Posterior vena cava (tissue), 2 donors: Measurements from ENCODE around the gene METTL6. TPM values are rescaled to one million over a fixed set of nuclear protein-coding genes. Genes with fewer than 3 reads are reported as not detected.
"Not testable (repeated sequence)": the region's sequence is repeated elsewhere in the genome, so short reads cannot be mapped to it uniquely, and the experiment has no call there.

Experiments used
- DNase-seq: peaks from one replicate; pipeline ENCODE4 v3.0.0-alpha.2; 2020; ENCODE audit warnings: low spot score
- intact Hi-C, 2 donors: fragments of 100-400 bp; cut with DNase I; formaldehyde crosslinking; loops; one replicate each; pipeline versions ENCODE4 v1.14.1 to v1.14.2; 2022 to 2023
- total RNA-seq, 2 donors: library from RNA; stranded (reverse); fragmentation: NEBNext Ultra II Directional; extraction: Animal tissue kit (Norgen Biotek cat#: 25700); gene quantifications; one replicate each; pipeline ENCODE4 v1.2.1, GENCODE V29; 2021
- donor health status: DM: yes; HTN: yes; CAD: no.
- donor health status: DM: yes; HTN: yes; CAD: no.

The METTL6 gene
- total RNA-seq, 2 donors from 2014 or later: 10.6 to 11.1 TPM

DNA sequence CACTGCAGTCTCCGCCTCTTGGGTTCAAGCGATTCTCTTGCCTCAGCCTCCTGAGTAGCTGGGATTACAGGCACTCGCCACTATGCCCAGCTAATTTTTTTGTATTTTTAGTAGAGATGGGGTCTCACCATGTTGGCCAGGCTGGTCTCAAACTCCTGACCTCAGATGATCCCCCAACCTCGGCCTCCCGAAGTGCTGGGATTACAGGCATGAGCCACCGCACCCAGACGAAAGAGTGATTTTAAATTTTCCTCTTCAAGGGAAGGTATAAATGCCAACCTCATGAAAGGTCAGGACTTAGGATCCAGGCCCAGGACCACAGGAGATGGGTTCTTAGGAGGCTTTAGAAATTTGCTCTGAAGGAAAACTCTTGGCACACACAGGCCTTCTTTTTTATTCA lies 16.4 kb downstream of the METTL6 start:
- intact Hi-C loops, DNase-seq: not testable (repeated sequence)

DNA sequence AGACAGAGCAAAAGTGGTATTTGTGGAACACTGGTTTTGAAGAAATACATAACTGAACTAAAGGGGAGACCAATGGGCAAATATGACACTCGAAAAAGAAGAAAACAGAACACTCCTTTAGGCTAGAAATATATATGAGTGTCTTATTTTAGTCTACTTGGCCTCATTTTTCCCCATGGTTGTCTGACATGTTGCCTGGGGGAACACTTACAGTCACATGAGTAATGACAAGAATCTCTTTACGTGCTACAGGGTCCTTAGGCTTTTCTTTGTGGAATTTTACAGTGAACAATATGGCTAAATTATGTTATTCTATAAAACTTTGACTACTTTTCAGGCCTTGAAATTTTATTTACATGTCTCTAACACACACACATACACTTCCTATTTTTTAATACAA lies 17.6 kb downstream of the METTL6 start:
- intact Hi-C loops: loop anchor here in 1 of 2 donors (10.0 kb wide), 1 partner anchor 205 kb away; the partner anchor contains the start of gene CAPN7
- no peak for DNase-seq

DNA sequence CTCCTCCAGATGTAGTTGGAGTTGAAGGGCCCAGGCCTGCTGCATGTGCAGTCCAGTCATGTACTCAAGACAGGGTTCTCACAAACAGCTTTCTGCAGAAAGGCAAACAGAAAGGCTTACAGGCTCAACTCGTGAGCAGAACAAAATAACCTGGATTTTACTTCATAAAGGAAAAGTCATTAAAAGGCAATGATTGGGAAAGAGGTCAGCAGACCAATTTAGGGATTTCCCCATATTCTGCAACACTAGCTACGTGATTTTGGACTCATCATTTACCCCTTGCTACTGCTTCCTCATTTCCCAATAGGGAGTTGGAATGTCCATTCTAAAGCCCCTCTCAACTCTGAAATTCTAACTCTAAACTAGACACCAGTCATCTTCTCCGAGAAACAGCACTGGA lies 18.1 kb downstream of the METTL6 start:
- DNase-seq: no peak
- intact Hi-C loops: loop anchor here in 1 of 2 donors (10.0 kb wide), 1 partner anchor 204 kb away; the partner anchor contains the start of gene CAPN7

DNA sequence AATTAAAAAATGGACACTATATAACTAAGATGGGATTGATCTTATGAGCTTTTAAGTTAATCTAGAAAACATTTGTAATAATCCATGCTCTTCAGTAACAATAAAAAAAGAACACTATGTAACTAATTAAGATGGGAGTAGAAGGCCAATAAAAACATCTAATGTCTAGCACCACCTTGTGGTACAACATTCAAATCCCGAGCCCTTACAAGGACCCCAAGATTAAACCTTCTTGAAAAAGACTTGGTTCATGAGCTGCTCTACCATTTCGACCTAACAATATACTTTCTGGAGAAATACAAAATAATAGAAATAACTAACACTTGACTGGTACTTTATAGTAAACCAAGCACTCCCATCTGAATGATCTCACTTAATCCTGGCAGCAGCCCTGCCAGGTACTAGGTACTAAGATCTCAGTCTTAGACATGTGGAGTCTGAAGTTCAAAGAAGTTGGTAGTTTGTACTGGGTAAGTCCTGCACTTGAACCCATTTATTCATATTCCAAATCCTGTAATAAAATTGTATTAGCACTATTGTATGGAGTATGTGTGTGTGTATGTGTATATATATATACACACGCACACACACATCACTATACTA lies 21.8 kb downstream of the METTL6 start:
- intact Hi-C loops: loop anchor here in 1 of 2 donors (10.0 kb wide), 1 partner anchor 201 kb away; the partner anchor contains the start of gene CAPN7
- no peak for DNase-seq

DNA sequence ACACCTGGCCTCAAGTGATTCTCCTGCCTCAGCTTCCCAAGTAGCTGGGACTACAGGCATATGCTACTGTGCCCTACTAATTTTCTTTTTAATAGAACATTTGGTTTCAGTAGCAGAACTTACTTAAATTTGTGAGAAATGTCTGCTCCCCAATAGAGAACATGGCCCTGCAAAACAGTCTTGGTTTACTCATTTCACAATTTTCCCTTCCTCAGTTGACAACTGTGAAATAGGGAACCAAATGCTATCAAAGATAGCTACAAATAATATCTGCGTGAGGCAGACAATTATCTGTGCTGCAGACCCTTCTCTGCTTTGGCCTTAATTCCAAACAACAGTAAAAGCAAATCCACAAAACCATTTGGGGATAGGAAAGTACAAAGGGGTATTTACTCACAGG lies 22.6 kb downstream of the METTL6 start:
- no peak for DNase-seq
- intact Hi-C loops: loop anchor here (5.0 to 10.0 kb wide), 2 partner anchors 137 to 200 kb away; partner anchors contain the start of gene CAPN7 (in 1 of the 2)

DNA sequence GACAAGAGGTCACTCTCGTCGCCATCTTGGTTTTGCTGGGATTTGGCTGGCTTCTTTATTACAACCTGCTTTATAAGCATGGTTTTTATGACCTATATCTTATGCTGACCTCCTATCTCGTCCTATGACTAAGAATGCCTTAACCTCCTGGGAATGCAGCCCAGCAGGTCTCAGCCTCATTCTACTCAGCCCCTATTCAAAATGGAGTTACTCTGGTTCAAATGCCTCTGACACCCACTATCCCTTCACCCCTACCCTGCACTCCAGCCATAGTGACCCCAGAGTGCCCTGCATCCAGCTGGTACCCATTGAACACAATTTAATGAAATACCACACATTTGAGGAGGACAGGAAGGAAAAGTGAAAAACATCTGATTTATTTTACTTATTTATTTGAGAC lies 23.4 kb downstream of the METTL6 start:
- intact Hi-C loops: loop anchor here (5.0 to 10.0 kb wide), 2 partner anchors 137 to 199 kb away; partner anchors contain the start of gene CAPN7 (in 1 of the 2)
- DNase-seq: no peak

DNA sequence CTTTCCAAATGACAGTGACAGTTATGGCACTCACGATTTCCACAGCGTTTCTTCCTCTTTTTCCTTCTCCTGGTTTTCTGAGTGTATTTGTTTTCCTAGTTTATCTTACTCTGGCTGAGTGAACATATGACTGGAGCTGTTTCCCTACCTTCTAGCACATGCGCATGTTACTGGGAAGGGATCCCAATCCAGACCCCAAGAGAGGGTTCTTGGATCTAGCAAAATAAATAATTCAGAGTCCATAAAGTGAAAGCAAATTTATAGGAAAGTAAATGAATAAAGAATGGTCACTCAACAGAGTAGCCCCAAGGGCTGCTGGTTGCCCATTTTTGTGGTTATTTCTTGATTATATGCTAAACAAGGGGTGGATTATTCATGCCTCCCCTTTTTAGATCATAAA lies 23.8 kb downstream of the METTL6 start:
- no peak for DNase-seq
- intact Hi-C loops: loop anchor here (5.0 to 10.0 kb wide), 2 partner anchors 136 to 199 kb away; partner anchors contain the start of gene CAPN7 (in 1 of the 2)

DNA sequence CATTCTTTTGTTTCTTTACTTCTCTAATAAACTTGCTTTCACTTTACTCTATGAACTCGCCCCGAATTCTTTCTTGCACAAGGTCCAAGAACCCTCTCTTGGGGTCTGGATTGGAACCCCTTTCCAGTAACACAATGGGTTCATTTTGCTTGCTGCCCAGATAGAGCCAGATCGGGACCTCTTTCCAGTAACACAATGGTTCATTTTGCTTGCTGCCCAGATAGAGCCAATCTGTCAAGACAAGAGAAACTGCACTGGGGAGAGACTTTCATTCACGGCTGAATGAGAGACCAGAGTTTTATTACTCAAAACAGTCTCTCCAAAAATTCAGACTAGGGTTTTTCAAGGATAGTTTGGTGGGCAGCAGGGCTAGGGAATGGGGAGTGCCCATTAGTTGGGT lies 25.4 kb downstream of the METTL6 start:
- intact Hi-C loops: loop anchor here (5.0 to 10.0 kb wide), 2 partner anchors 135 to 197 kb away; partner anchors contain the start of gene CAPN7 (in 1 of the 2)

DNA sequence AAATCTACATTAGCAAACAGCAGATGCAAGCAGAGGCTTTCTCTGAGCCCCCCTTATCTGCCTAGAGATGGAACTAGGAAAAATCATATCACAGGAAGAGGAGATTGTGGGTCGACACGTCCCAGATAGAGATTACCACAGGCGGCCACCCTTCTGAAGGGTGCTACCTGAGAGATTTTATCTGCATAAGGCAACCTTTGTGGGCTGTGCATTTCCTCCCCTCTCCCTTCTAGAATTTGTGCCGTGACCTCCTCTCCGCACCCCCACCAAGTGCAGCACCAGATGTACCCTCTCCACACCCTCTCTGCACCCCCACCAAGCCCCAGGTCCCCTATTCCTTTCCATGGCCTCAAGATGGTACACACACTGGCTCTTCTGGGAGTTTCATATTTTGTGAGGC lies 27.4 kb downstream of the METTL6 start:
- intact Hi-C loops: loop anchor here (5.0 to 10.0 kb wide), 2 partner anchors 133 to 195 kb away; partner anchors contain the start of gene CAPN7 (in 1 of the 2)
- no peak for DNase-seq

More for the DNA sequence above, 25.4 kb downstream of the METTL6 start:
- no peak for DNase-seq

DNA sequence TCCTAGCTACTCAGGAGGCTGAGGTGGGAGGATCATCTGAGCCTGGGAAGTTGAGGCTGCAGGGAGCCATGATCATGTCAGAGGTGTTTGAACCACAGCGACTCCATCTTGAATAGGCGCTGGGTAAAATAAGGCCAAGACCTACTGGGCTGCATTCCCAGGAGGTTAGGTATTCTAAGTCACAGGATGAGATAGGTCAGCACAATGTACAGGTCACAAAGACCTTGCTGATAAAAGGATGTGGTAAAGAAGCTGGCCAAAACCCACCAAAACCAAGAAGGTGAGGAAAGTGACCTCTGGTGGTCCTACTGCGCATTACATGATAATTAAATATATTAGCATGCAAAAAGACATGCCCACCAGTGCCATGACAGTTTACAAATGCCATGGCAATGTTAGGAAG lies 28.6 kb downstream of the METTL6 start:
- DNase-seq, intact Hi-C loops: not testable (repeated sequence)

DNA sequence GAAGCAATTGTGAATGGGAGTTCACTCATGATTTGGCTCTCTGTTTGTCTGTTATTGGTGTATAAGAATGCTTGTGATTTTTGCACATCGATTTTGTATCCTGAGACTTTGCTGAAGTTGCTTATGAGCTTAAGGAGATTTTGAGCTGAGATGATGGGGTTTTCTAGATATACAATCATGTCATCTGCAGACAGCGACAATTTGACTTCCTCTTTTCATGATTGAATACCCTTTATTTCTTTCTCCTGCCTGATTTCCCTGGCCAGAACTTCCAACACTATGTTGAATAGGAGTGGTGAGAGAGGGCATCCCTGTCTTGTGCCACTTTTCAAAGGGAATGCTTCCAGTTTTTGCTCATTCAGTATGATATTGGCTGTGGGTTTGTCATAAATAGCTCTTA lies 34.1 kb downstream of the METTL6 start:
- DNase-seq, intact Hi-C loops: not testable (repeated sequence)

DNA sequence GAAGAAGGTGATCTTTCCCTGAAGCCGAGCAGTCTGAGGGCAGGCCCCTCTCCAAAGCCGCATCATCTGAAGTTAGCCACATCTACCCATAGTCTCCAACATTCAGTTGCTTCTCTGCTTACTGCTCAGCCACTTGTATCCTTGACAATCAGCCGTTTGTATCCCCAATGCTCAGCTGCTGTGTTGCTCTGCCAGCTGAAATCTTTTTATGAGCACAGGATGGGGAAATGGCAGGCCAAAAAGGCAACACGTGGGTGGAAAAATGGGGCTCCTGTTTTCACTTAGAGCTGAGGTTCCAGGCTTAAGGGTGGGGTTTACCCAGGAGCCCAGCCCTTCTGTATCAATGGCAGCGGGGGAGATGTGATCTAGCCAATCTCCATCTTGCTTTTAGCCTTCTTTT lies 36.3 kb downstream of the METTL6 start:
- intact Hi-C loops: no loop called here

DNA sequence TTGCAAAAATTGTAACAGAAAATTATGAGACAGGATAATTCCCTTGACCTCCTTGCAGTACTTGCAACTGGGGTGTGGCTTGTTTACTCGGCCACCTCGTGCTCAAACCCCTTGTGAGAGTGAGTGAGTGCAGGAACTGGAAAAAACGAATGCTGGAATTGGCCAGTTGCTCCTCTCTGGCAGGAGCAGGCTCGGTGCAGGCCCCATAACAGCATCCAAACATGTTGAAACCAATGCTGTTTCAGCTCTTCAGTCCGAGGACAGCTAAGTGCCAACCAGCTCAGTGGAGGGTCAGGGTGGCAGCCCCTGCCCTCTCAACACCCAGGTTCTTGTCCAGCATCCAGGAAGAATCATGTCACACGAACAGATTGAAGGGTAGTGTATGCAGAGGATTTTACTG lies 36.9 kb downstream of the METTL6 start:
- DNase-seq: no peak
- intact Hi-C loops: no loop called here

More for the DNA sequence above, 36.3 kb downstream of the METTL6 start:
- no peak for DNase-seq

DNA sequence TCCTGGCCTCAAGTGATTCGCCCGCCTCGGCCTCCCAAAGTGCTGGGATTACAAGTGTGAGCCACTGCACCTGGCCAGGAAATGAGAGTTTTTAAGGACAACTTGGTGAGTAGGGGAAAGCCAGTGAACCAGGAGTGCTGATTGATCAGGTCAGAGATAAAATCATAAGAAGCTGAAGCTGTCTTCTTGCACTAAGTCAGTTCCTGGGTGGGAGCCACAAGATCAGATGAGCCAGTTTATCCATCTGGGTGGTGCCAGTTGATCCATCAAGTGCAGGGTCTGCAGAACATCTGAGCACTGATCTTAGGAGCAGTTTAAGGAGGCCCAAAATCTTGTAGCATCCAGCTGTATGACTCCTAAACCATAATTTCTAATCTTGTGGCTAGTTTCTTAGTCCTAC lies 39.0 kb downstream of the METTL6 start:
- intact Hi-C loops, DNase-seq: not testable (repeated sequence)

DNA sequence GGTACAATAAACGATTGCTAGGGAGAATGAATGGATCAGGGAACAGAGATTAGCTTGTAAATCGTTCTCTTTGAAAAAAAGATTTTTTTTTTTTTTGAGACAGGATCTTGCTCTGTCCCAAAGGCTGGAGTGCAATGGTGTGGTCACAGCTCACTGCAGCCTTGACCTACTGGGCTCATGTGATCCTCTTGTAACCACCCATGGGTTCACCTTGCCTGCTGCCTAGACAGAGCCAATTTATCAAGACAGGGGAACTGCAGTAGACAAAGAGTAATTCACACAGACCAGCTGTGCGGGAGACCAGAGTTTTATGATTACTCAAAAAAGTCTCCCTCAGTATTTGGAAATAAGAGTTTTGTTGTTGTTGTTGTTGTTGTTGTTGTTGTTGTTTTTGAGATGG lies 39.6 kb downstream of the METTL6 start:
- no peak for DNase-seq
- intact Hi-C loops: no loop called here

DNA sequence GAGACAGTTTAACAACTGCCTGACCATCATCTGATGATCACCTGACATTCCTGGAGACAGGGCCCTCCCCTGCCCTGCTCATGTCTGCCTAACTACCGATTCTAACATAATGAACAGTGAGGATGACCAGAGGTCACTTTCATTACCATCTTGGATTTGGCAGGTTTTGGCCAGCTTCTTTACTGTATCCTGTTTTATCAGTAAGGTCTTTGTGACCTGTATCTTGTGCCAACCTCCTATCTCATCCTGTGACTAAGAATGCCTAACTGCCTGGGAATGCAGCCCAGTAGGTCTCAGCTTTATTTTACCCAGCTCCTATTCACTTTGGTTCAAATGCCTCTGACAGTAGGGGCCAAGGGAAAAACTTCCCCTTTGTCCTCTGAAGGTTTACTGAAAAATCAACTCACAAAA lies 40.2 kb downstream of the METTL6 start:
- intact Hi-C loops: no loop called here
- DNase-seq: no peak

DNA sequence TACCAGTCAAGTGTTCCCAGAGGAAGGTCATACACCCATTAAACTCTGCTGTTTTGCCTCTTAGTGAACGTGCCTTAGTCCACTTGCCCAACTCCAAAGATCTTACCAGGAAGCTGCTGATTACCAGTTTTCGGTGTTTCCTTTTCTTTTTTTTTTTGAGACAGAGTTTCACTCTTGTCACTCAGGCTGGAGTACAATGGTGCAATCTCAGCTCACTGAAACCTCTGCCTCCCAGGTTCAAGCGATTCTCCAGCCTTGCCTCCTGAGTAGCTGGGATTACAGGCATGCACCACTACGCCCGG lies 40.7 kb downstream of the METTL6 start:
- DNase-seq, intact Hi-C loops: not testable (repeated sequence)

DNA sequence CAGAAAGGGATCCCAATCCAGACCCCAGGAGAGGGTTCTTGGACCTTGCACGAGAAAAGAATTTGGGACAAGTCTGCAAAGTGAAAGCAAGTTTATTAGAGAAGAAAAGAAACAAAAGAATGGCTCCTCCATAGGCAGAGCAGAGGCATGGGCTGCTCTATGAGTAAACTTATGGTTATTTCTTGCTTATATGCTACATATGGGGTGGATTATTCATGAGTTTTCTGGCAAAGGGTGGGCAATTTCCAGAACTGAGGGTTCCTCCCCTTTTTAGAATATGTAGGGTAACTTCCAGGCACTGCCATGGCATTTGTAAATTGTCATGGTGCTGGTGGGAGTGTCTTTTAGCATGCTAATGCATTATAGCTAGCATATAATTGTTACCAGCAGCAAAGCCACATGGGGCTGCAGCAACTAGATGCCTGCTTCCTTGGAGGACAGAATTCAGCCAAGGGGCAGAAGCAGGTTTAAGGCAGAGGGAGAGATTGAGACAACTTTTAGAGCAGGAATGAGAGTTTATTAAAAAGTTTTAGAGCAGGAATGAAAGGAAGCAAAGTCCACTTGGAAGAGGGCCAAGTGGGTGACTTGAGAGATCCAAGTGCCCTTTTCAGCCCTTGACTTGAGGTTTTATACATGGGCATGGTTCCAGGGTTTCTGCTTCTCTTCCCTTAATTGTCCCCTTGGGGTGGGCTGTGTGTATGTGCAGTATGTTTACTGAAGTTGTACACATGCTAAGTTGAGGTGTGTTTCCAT lies 41.3 kb downstream of the METTL6 start:
- intact Hi-C loops: no loop called here
- no peak for DNase-seq

DNA sequence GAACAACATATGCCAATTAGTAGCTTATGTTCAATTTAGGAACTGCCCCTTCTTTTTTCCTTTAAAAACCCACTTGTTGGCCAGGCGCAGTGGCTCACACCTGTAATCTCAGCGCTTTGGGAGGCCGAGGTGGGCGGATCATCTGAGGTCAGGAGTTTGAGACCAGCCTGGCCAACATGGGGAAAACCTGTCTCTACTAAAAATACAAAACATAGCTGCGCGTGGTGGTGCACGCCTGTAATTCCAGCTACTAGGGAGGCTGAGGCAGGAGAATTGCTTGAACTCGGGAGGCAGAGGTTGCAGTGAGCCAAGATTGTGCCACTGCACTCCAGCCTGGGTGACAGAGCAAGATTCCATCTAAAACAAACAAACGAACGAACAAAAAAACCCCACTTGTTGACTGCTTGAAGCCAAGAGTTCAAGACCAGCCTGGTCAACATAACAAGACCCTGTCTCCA lies 42.1 kb downstream of the METTL6 start:
- DNase-seq, intact Hi-C loops: not testable (repeated sequence)

DNA sequence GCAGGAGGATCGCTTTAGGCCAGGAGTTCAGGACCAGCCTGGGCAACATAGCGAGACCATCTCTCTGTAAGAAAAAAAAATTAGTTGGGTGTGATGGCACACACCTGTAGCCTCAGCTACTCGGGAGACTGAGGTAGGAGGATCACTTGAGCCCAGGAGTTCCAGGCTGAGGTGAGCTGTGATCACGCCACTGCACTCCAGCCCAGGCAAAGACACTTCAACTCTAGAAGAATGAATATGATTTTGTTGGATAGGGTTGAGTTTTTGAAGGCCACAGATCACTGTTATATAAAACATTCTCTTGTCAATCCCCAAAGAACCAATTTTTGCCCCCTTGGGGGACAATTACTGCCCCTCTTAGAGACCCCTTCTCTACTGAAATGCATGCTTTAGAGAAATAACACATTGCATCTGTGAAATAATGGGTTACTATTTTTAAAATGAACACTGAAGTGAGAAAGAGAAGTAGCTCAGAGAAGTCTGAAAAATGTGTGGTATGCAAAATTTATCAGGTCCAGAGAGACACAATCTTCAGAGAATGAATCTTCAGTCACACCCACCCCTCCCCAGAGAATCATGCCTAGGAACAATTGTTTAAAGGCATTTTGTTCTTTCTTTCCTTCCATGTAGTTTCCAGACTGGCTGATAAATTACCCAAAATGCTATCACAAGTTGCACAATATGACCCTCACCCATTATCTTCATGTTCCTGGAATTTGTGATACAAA lies 42.7 kb downstream of the METTL6 start:
- intact Hi-C loops: no loop called here
- no peak for DNase-seq
